Keratinocyte (primary cell): ENCODE results near the gene IFNA5. TPM values are rescaled to one million over a fixed set of nuclear protein-coding genes. Genes with fewer than 3 reads are reported as not detected.

Experiments
- DNase-seq: peaks from one replicate; pipeline ENCODE4 v3.0.0-alpha.2; 2011; ENCODE audit warnings: low read depth, missing footprints, low spot score
- FAIRE-seq: peaks from 2 replicates; lab custom pipeline; 2011; peaks lifted over from hg19 to GRCh38; lab: Jason Lieb, UNC
- H2AFZ ChIP-seq: 2 replicates; pipeline ENCODE4 v1.6.0; 2012; ENCODE audit warnings: low read length, control low read depth, inconsistent platforms; ENCODE audit not compliant: control insufficient read depth
- H3K27ac ChIP-seq: 2 replicates; pipeline ENCODE4 v1.5.1; 2011; ENCODE audit warnings: low read length; ENCODE audit not compliant: control insufficient read depth, insufficient read depth
- H3K27me3 ChIP-seq: 3 replicates; pipeline ENCODE4 v1.6.0; 2011; ENCODE audit warnings: low read length; ENCODE audit not compliant: control insufficient read depth, insufficient read depth; ENCODE audit errors: extremely low read depth
- H3K36me3 ChIP-seq, 2 experiments: 2 replicates in 1 of 2; 3 replicates in 1 of 2; pipeline ENCODE4 v1.5.1; 2011; ENCODE audit warnings: low read length in 2 of 2, mild to moderate bottlenecking in 1 of 2; ENCODE audit not compliant: control insufficient read depth in 2 of 2, insufficient read depth in 2 of 2; ENCODE audit errors: extremely low read depth in 1 of 2
- H3K4me1 ChIP-seq: 3 replicates; pipeline ENCODE4 v1.5.1; 2011; ENCODE audit warnings: low read length; ENCODE audit not compliant: control insufficient read depth, insufficient read depth; ENCODE audit errors: extremely low read depth
- H3K4me2 ChIP-seq: 3 replicates; pipeline ENCODE4 v1.6.0; 2011; ENCODE audit warnings: low read depth, low read length; ENCODE audit not compliant: control insufficient read depth, insufficient read depth; ENCODE audit errors: extremely low read depth
- H3K4me3 ChIP-seq, 3 experiments: fragments of 200-600 bp in 1 of 3; sonication (generic) in 1 of 3; 2 replicates in 2 of 3; 3 replicates in 1 of 3; pipeline ENCODE4 v1.5.1; 2011 to 2016; ENCODE audit warnings: low read length in 3 of 3, mild to moderate bottlenecking in 3 of 3, control low read depth in 2 of 3, inconsistent platforms in 1 of 3, low read depth in 1 of 3, mixed read lengths in 1 of 3, mixed run types in 1 of 3, moderate library complexity in 1 of 3; ENCODE audit not compliant: control insufficient read depth in 2 of 3, insufficient read depth in 2 of 3; ENCODE audit errors: extremely low read depth in 1 of 3
- H3K79me2 ChIP-seq: 2 replicates; pipeline ENCODE4 v1.6.0; 2012; ENCODE audit warnings: low read length; ENCODE audit not compliant: control insufficient read depth, insufficient read depth
- H3K9ac ChIP-seq: 3 replicates; pipeline ENCODE4 v1.6.0; 2011; ENCODE audit warnings: low read length; ENCODE audit not compliant: control insufficient read depth, insufficient read depth; ENCODE audit errors: extremely low read depth
- H3K9me1 ChIP-seq: 3 replicates; pipeline ENCODE4 v1.6.0; 2011; ENCODE audit warnings: low read length; ENCODE audit not compliant: control insufficient read depth, insufficient read depth; ENCODE audit errors: extremely low read depth
- H3K9me3 ChIP-seq: 2 replicates; pipeline ENCODE4 v1.5.1; 2012; ENCODE audit warnings: low read depth, low read length; ENCODE audit not compliant: control insufficient read depth
- H4K20me1 ChIP-seq: 3 replicates; pipeline ENCODE4 v1.6.0; 2011; ENCODE audit warnings: low read length; ENCODE audit not compliant: control insufficient read depth, insufficient read depth; ENCODE audit errors: extremely low read depth
- EZH2 ChIP-seq: IDR thresholded peaks from one replicate; pipeline ENCODE4 v1.6.1; 2012; ENCODE audit warnings: inconsistent platforms, mild to moderate bottlenecking, low read length, moderate library complexity
- dilution Hi-C: fragments of 300-500 bp; cut with MboI; formaldehyde crosslinking; loops from one replicate; pipeline ENCODE4 v1.7.0; 2020; ENCODE audit warnings: low sequenced_read_pairs; ENCODE audit not compliant: extremely low pct_ligation_motif_present
- polyA plus RNA-seq, 5 experiments: library from polyadenylated mRNA; depleted of rRNA in 3 of 5; stranded (reverse) in 3 of 5; stranded (forward) in 1 of 5; unstranded in 1 of 5; fragments of >200 nt; gene quantifications; 1 replicate in 1 of 5; 2 replicates in 3 of 5; 3 replicates in 1 of 5; pipeline versions ENCODE4 v1.2.1 to v1.2.3, GENCODE V29; 2011 to 2012; ENCODE audit warnings: missing spikeins in 2 of 5, low read depth in 1 of 5, low replicate concordance in 1 of 5
- TF ChIP-seq, protein P1 (sequence below), 3 experiments: IDR thresholded peaks in 1 of 3; conservative IDR thresholded peaks in 1 of 3; optimal IDR thresholded peaks in 1 of 3; 2 replicates in 2 of 3; 3 replicates in 1 of 3; pipeline versions ENCODE3 to v1.5.1; 2011; ENCODE audit warnings: low read length in 3 of 3, mild to moderate bottlenecking in 3 of 3, moderate library complexity in 2 of 3, control low read depth in 1 of 3, inconsistent platforms in 1 of 3; ENCODE audit not compliant: insufficient read depth in 2 of 3; ENCODE audit errors: extremely low read depth in 1 of 3

The IFNA5 gene
- polyA plus RNA-seq, 1 donor (not counting 4 experiments of a cell fraction or from before 2014, with no cell fraction given) = not detected

DNA sequence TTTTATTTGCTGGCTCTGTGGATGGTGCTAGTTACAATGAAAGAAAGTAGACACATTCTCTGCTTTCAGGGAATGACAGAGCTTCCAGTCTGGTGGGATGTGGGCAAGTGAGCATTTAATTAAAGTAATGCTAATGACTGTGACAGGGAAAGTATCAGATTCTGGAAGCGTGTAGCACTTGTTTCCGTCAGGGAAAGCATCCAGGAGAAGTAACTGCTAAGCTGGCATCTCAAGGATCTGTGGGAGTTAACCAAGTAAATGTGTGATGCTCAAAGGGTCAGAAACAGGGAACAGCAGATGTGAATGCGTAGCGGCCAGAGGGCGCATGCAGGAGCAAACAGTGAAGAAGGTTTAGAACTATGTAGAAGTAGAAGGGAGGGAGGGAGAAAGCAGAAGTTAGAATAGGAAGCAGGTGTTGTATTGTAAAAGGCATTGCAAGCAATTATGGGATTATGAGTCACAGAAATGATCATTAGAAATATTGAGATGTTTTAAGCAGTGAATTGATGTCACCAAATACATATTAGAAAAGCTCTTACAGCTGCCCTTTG lies 17.9 kb upstream of the IFNA5 start:
- peaks cover 4% of the 10 kb centered on the region for H3K79me2 ChIP-seq
- H3K4me1 ChIP-seq = peaks cover 3% of the 10 kb centered on the region
- no peak overlapping the region for H2AFZ ChIP-seq
- no peak overlapping the region for H3K9ac ChIP-seq
- no peak overlapping the region for H3K4me3 ChIP-seq
- no peaks in the 10 kb centered on the region for H3K27me3 ChIP-seq
- H3K9me1 ChIP-seq = no peaks in the 10 kb centered on the region
- H4K20me1 ChIP-seq = no peaks in the 10 kb centered on the region
- no peak overlapping the region for H3K4me2 ChIP-seq
- dilution Hi-C loops = no loop called here
- FAIRE-seq (no peak), DNase-seq (no peak)
- TF ChIP-seq, protein P1, sequence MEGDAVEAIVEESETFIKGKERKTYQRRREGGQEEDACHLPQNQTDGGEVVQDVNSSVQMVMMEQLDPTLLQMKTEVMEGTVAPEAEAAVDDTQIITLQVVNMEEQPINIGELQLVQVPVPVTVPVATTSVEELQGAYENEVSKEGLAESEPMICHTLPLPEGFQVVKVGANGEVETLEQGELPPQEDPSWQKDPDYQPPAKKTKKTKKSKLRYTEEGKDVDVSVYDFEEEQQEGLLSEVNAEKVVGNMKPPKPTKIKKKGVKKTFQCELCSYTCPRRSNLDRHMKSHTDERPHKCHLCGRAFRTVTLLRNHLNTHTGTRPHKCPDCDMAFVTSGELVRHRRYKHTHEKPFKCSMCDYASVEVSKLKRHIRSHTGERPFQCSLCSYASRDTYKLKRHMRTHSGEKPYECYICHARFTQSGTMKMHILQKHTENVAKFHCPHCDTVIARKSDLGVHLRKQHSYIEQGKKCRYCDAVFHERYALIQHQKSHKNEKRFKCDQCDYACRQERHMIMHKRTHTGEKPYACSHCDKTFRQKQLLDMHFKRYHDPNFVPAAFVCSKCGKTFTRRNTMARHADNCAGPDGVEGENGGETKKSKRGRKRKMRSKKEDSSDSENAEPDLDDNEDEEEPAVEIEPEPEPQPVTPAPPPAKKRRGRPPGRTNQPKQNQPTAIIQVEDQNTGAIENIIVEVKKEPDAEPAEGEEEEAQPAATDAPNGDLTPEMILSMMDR (optimal IDR thresholded peaks at IDR 0.05 in 1 of 3, IDR thresholded peaks at IDR 0.05 in 1 of 3, conservative IDR thresholded peaks at IDR 0.05 in 1 of 3; ENCODE audit: extremely low read depth in 1 of 3, insufficient read depth in 2 of 3, low read length in 3 of 3) = no peak
- no peak for TF ChIP-seq EZH2
- H3K36me3 ChIP-seq = peaks cover 5% of the 10 kb centered on the region in 2 experiments
- H3K9me3 ChIP-seq = no peaks in the 10 kb centered on the region
- H3K27ac ChIP-seq = no peak overlapping the region

DNA sequence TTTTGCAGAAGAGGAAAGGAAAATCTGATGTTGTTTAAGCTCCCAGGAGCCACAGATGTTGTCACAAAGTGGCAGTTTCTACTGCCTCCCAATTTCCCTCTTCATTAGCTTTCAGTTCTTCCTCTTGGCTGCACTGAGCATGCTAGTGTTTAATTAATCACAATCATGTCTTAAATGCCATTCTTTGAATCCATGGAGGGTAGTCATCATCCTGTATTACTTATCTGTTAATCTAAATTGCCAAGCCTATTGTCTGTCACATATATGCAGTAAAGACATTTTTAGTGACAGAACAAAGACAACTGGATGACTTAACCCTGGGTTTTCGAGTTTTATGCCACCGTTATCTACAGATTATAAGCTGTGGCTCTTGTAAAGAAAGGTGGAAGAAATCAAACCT lies 15.4 kb upstream of the IFNA5 start:
- TF ChIP-seq, protein P1 (optimal IDR thresholded peaks at IDR 0.05 in 1 of 3, IDR thresholded peaks at IDR 0.05 in 1 of 3, conservative IDR thresholded peaks at IDR 0.05 in 1 of 3; ENCODE audit: extremely low read depth in 1 of 3, insufficient read depth in 2 of 3, low read length in 3 of 3) = no peak
- no peak for TF ChIP-seq EZH2

More for the DNA sequence above, 15.4 kb upstream of the IFNA5 start:
- H3K36me3 ChIP-seq = peaks cover under 1 to 5% of the 10 kb centered on the region in 2 experiments
- no peak overlapping the region for H3K4me3 ChIP-seq
- H2AFZ ChIP-seq = no peak overlapping the region
- no peak overlapping the region for H3K9ac ChIP-seq
- H3K9me3 ChIP-seq = no peaks in the 10 kb centered on the region
- FAIRE-seq (no peak), DNase-seq (no peak)
- H3K9me1 ChIP-seq = no peaks in the 10 kb centered on the region
- dilution Hi-C loops = no loop called here
- no peaks in the 10 kb centered on the region for H4K20me1 ChIP-seq
- no peaks in the 10 kb centered on the region for H3K27me3 ChIP-seq
- H3K4me2 ChIP-seq = no peak overlapping the region
- peaks cover 6% of the 10 kb centered on the region for H3K4me1 ChIP-seq
- H3K79me2 ChIP-seq = no peaks in the 10 kb centered on the region
- no peak overlapping the region for H3K27ac ChIP-seq
